Lower leg skin (tissue), 4 donors: ENCODE measurements around the gene NKAIN2. TPM values are rescaled to one million over a fixed set of nuclear protein-coding genes. Genes with fewer than 3 reads are reported as not detected.

Source experiments
- DNase-seq, 2 donors: peaks; one replicate each; pipeline ENCODE4 v3.0.0-alpha.2; 2019; ENCODE audit warnings: low spot score in 2 of 2
- H3K4me3 ChIP-seq: fragments of 200-600 bp; sonication (generic); 2 replicates; pipeline ENCODE4 v1.5.1; 2017; ENCODE audit warnings: mild to moderate bottlenecking, low read depth; ENCODE audit not compliant: poor library complexity, severe bottlenecking
- POLR2A ChIP-seq, 2 donors: fragments of 450-650 bp; IDR thresholded peaks; one replicate each; pipeline ENCODE4 v1.6.1; 2016 to 2017; ENCODE audit warnings: antibody characterized with exemption in 2 of 2, mild to moderate bottlenecking in 1 of 2, moderate library complexity in 1 of 2
- whole genome bisulfite sequencing, 2 donors: methylation state at CpG; one replicate each; pipeline ENCODE4 v1.1.5; 2018; 5-methylcytosine and 5-hydroxymethylcytosine counted together
- intact Hi-C: fragments of 100-400 bp; cut with DNase I; formaldehyde crosslinking; loops from one replicate; pipeline ENCODE4 v1.15.0; 2023; ENCODE audit warnings: low total_unique reads
- total RNA-seq, 4 donors: library from RNA; depleted of rRNA; stranded (reverse); fragments of >200 nt; gene quantifications; one replicate each; pipeline ENCODE4 v1.1.0, GENCODE V29; 2016
- TF ChIP-seq, protein P1 (sequence below), 3 donors: fragments of 450-650 bp; IDR thresholded peaks; one replicate each; pipeline ENCODE4 v1.5.1; 2016; ENCODE audit warnings: antibody characterized with exemption in 3 of 3, mild to moderate bottlenecking in 3 of 3, moderate library complexity in 2 of 3

NKAIN2 gene
- total RNA-seq, 4 donors from 2014 or later = 0.37 TPM; not detected in 3

DNA sequence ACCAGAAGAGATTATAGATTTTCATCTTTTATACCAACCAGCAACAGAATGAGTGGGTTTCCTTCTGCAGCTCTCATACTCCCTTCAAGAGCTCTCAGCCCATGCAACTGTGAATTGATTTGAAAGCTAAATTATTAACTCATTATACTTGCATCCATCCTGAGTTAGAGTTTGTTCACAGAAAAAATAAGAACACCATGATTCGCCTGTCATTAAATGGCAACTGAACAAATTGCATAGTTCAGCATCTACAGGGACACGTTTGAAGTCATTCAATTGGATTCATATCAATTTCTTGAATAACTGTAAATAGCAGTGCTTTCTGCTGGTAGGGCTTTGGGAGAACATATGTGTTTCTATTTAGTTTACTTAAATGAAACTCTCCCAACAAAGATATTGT lies 65.7 kb downstream of the NKAIN2 start:
- TF ChIP-seq, protein P1, sequence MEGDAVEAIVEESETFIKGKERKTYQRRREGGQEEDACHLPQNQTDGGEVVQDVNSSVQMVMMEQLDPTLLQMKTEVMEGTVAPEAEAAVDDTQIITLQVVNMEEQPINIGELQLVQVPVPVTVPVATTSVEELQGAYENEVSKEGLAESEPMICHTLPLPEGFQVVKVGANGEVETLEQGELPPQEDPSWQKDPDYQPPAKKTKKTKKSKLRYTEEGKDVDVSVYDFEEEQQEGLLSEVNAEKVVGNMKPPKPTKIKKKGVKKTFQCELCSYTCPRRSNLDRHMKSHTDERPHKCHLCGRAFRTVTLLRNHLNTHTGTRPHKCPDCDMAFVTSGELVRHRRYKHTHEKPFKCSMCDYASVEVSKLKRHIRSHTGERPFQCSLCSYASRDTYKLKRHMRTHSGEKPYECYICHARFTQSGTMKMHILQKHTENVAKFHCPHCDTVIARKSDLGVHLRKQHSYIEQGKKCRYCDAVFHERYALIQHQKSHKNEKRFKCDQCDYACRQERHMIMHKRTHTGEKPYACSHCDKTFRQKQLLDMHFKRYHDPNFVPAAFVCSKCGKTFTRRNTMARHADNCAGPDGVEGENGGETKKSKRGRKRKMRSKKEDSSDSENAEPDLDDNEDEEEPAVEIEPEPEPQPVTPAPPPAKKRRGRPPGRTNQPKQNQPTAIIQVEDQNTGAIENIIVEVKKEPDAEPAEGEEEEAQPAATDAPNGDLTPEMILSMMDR (IDR thresholded peaks at IDR 0.05) = no peak
- TF ChIP-seq POLR2A (IDR thresholded peaks at IDR 0.05) = no peak
- no peak overlapping the region for H3K4me3 ChIP-seq
- WGBS, 2 donors = 68 to 70% methylated on average over 2 of the region's 2 CpGs
- intact Hi-C loops = no loop called here
- no peak for DNase-seq

DNA sequence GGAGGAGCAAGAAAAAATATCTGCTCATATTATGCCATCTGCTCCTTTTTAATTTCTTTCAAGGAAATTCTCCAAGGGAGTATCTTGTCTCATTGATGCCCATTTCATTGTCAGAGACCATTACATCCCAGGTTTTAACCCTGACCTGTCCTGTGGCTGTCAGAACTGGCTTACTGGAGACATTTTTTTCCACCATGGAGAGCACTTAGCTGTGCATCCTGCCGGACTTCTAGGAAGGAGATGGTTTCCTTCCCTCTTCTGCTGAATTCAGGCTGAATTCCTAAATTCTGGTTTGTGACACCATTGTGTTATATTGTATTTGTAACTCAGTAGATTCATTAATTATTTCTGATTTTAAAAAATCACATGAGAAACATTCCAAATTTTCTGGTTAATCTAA lies 70.3 kb downstream of the NKAIN2 start:
- intact Hi-C loops = no loop called here
- 39 to 56% methylated on average over 1 of the region's 1 CpG for WGBS, 2 donors
- DNase-seq = no peak
- no peak for TF ChIP-seq POLR2A (IDR thresholded peaks at IDR 0.05)
- TF ChIP-seq, protein P1 (IDR thresholded peaks at IDR 0.05) = no peak
- no peak overlapping the region for H3K4me3 ChIP-seq

DNA sequence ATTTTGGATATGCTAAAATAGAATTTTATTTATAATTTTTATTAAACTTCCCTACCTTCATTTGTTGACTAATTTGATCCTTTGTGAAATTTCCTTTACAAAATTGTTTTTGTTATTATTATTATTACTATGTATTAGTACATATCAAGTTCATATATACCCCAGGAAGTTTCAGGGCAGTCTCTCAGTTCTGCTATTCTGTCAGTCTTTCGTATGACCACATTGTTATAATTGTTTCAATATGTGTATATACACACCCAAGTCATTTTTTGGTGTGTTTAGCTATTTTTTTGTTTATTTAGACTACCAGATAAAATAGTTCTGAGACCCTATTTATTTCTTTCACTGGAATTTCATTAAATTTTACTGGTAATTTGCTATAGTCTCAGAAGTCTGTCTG lies 72.1 kb downstream of the NKAIN2 start:
- DNase-seq = no peak

DNA sequence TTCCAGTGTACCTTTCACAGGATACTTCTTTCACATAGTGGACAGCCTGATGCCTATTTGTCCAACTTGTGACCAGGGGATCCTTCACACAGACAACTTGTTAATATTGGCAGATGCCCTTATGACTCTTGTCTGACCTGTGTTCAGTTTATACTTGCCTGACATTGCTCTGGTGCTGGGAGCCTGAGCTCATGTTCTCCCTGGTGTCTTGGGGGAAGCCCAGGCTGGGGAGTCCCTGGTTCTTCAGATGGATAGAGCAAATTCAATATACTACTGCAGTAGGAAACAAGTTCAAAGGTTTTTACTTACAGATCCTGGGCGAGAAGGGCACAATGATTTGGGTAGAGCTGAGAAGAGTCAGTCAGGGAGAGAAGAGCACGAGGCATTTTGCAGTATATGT lies 76.1 kb downstream of the NKAIN2 start:
- no peak overlapping the region for H3K4me3 ChIP-seq
- intact Hi-C loops = no loop called here
- no peak for DNase-seq
- WGBS, 2 donors = 78 to 88% methylated on average over 2 of the region's 2 CpGs
- TF ChIP-seq, protein P1 (IDR thresholded peaks at IDR 0.05) = no peak
- no peak for TF ChIP-seq POLR2A (IDR thresholded peaks at IDR 0.05)

More for the DNA sequence above, 72.1 kb downstream of the NKAIN2 start:
- TF ChIP-seq, protein P1 (IDR thresholded peaks at IDR 0.05) = no peak
- TF ChIP-seq POLR2A (IDR thresholded peaks at IDR 0.05) = no peak
- intact Hi-C loops = no loop called here
- no peak overlapping the region for H3K4me3 ChIP-seq
- 46 to 67% methylated on average over 1 of the region's 1 CpG for WGBS, 2 donors

DNA sequence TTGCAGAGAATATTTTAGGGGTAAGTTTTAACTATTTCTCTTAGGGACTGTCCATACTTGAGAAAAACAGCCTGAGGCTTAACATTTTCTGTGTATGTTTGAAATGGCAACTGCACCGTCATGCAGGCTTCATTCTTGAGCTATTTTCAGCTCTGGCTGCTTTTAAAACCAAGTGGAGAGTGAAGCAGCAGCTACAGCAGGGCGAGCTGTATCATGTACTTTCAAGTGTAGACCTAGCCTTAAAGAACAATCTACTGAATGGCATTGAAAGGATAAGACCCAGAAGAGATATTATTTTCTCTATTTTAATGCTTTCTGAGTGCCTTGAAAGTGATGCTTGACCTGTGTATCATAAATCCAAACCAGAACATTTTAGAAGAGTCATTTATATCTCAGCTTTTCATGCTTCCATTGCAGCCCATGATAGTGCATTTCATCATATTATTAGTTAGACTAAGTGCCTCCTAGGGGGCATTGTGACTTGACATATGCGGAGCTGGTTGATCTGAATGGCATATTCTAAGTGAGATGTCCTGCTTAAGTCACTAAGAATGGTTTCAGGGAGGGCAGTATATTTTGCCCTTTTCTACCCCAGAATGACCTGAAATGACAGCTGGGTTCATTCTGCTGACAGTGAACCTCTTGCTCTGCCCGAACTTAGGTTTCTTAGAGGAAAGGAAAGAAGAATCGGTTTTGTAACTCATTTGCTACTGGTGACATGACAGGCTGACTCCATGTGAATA lies 85.3 kb downstream of the NKAIN2 start:
- no peak for DNase-seq
- no peak overlapping the region for H3K4me3 ChIP-seq
- TF ChIP-seq, protein P1 (IDR thresholded peaks at IDR 0.05) = no peak
- no peak for TF ChIP-seq POLR2A (IDR thresholded peaks at IDR 0.05)
- 55 to 63% methylated on average over 5 of the region's 5 CpGs for WGBS, 2 donors
- intact Hi-C loops = no loop called here

DNA sequence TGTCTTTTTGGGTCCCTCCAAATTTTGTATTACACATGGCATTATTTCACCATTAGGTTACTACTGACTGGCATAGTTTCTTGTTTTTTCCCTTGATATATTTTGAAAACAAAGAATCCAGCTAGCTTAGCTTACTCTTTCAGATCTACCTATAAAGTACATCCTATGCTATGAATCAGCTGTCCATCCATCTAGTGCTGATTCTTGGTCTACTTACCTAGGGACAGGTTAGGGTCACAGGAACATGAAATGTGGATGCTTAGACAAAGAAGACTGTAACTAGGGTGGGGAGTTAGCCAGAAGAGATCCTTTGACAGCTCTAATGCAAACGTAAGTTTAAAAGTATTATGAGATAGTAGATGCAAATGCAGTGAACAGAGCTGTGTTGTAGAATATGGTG lies 91.7 kb downstream of the NKAIN2 start:
- WGBS, 2 donors = 54 to 63% methylated on average over 1 of the region's 1 CpG
- intact Hi-C loops = no loop called here
- TF ChIP-seq POLR2A (IDR thresholded peaks at IDR 0.05) = no peak
- TF ChIP-seq, protein P1 (IDR thresholded peaks at IDR 0.05) = no peak
- no peak for DNase-seq
- no peak overlapping the region for H3K4me3 ChIP-seq
